Fibroblast of peridontal ligament (primary cell): ENCODE results near the gene SACM1L.
"Not testable (repeated sequence)": the region's sequence is repeated elsewhere in the genome, so short reads cannot be mapped to it uniquely, and the experiment has no call there.

Source experiments
- DNase-seq: peaks from one replicate; pipeline ENCODE4 v3.0.0-alpha.2; 2010; ENCODE audit errors: extremely low read depth

Gene SACM1L

GRCh38 chr3:45741742-45742460, 52.7 kb downstream of the SACM1L start:
- DNase-seq, result peak; percentile 5

GRCh38 chr3:45742461-45743089, 53.4 kb downstream of the SACM1L start:
- DNase-seq, result no peak

DNA sequence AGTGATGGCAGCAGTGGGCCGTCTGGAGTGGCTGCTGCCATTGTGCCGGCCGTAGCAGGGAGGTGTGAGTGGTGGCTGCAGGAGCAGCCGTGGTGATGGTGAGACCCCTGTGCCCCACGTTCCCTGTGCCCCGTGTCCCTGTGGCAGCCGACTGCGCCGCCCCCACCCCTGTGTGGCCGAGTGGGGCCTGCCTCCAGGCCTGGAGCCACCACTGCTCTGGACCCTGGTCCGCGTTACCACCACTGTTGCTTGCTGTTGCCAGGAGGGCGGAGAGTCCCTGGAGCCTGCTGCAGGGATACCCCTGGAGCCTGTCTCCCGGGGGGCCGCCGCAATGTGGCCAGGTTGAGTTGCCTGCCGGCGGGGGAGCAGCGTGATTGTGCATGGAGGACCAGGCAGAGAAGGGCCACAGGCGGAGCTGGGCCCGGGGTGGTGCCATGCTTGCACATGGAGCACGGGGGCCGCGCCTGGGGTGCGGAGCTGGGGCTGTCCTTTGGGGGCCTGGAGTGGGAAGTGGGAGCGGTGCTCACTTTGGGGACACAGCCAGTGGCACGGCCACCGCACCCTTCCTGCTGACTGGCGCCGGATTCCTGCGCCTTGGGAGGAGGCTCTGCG, 57.1 kb downstream of the SACM1L start:
- no peak for DNase-seq

DNA sequence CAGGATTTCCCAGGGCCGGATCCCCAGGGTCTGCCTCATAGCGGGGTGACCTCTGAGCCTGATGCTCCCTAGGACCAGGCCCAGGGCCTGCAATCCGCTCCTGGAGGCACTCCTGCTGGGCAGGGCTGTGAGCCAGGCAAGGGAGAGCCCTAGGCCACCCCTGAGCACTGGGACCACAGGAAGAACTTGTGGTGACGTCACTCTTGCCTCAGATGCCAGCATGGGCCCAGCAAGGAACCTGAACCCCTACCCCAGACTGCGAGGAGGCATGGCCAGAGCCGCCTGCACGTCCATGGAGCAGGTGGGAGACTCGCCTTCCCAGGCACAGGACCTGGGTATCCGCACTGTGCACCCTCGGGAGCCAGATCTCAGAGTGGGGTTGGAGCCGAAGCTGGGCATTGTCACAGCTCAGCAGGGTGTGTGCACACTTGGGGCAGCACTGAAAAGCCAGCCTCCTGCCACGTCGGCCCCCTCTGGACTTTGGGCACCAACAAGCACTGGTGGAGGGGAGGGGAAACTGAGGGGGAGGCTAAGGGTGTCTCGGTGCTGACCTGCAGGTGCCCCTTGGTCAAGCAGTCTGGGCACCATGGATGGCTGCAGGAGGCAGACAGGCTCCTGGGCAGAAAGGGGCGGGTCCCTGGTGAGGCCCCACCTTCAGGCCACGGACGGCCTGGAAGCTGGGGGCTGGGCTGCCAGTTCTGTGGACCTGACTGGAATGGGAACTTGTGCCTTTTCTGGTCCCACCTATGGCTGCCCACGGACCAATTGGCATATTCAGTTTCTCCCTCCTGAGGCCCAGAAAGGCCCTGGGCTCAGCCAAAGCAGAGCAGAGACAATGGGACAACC, 57.8 kb downstream of the SACM1L start:
- DNase-seq, result no peak

DNA sequence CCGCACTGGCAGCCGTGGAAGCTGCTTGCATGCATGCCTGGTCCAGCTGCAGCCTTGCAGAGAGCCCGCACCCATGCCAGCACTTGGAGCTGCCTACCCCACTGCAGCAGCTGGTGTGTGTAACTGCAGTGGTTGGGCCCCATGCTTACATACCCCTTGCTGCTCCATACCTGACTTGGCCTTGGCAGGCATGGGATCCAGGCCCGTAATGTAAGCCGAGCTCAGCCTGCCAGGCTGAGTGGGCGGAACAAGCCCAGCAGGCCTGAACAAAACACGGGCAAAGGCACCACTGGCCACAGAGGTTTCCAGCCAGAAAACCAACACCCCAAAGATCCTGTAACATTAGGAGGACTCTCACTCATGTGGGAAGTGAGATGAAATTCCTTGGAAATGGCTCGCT, 58.9 kb downstream of the SACM1L start:
- peak; percentile 31 for DNase-seq

- DNase-seq, result not testable (repeated sequence)
These were observed 59.9 kb downstream of the SACM1L start for GRCh38 chr3:45749036-45749600.

GRCh38 chr3:45749880-45750279, 60.7 kb downstream of the SACM1L start:
- DNase-seq, result no peak

- peak; percentile 4 for DNase-seq
These were observed 62.5 kb downstream of the SACM1L start for GRCh38 chr3:45751537-45752242.

DNA sequence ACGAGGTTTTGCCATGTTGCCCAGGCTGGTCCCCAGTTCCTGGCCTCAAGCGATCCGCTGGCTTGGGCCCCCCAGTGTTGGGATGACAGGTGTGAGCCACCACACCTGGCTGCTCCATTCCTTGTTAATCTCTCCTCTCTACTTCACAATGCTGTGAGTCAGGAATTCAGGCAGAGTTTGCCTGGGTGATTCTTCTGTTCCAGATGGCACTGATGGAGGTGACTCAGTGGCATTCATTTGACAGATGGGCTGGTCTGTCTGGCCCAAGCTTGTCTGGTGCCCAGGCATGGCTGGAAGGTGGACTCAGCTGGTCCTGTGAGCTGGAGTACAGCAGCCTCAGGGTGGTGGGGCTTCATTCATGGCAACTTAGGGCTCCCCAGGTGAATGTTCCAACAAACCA, 63.9 kb downstream of the SACM1L start:
- no peak for DNase-seq

GRCh38 chr3:45754461-45754860, 65.3 kb downstream of the SACM1L start:
- no peak for DNase-seq

GRCh38 chr3:45756055-45756454, 66.9 kb downstream of the SACM1L start:
- DNase-seq, result no peak

DNA sequence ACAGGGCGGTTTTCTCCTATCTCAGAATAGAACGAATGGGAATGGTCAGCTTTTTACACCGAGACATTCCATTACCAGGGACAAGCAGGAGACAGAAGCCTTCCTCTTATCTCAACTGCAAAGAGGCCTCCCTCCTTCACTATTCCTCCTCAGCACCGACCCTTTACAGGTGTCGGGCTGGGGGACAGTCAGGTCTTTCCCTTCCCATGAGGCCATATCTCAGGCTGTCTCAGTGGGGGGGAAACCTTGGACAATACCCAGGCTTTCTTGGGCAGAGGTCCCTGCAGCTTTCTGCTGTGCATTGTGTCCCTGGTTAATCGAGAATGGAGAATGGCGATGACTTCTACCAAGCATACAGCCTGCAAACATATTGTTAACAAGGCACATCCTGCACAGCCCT, 67.9 kb downstream of the SACM1L start:
- not testable (repeated sequence) for DNase-seq

GRCh38 chr3:45758871-45759270, 69.7 kb downstream of the SACM1L start:
- DNase-seq, result no peak

DNA sequence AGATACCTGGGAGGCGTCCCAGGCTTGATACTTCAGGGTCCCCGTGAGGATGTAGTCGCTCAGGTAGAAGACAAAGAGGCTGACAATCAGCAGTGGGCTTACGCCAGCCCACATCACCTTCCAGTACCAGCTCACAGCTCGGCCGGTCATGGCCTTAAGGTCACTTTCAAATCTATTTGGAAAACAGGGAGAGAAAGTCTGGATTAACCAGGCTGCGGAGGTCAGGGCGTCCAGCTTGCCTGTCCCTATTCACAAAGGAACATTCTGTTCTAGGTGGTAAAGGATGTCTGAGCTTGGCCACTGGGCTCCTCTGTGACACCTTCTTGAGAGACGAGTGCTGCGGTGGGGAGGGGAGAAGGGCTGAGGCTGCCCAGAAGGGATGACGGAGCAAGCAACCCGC, 70.7 kb downstream of the SACM1L start:
- no peak for DNase-seq

DNA sequence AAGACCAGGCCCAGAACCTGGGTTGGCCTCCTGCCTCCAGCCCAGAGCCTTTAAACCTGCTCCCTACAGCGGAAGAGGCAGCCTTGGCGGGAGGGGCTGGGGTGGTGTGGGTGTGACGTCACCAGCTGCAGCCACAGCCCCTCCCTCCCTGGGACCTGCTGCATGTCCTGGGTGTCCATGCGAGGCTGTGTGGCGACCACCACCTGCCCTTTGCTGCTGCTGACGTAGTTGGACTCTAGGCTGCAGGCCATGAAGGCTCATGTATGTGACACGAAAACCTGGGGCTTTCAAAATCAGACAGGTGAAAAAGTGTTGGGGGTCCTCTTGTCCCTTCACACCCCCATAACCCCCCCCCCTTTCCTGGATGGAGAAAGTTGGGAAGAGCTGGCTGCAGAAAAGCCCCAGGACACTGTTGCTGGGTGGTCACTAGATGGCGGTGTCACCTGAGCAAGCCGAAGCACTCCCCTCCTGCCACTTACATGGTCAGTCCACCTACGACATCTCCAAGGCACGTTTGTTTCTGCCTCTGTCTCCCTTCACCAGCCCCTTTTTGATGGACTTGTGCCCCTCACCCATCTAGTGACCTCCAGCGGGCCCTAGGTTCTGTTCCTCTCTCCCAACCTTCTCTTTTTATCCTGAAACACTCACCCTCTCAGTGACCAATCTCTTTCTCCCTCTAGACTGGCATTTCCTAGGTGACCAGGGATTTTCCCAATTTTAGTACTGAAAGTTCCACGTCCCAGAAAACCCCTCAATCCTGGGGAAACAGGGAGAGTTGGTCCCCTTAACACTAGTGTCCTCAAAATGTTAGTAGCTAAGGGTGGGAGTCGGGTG, 71.9 kb downstream of the SACM1L start:
- peak; percentile 68 for DNase-seq

GRCh38 chr3:45761831-45762230, 72.6 kb downstream of the SACM1L start:
- DNase-seq, result no peak

- DNase-seq, result no peak
These were observed 73.6 kb downstream of the SACM1L start for GRCh38 chr3:45762647-45763302.

GRCh38 chr3:45763303-45763675, 74.1 kb downstream of the SACM1L start:
- no peak for DNase-seq

DNA sequence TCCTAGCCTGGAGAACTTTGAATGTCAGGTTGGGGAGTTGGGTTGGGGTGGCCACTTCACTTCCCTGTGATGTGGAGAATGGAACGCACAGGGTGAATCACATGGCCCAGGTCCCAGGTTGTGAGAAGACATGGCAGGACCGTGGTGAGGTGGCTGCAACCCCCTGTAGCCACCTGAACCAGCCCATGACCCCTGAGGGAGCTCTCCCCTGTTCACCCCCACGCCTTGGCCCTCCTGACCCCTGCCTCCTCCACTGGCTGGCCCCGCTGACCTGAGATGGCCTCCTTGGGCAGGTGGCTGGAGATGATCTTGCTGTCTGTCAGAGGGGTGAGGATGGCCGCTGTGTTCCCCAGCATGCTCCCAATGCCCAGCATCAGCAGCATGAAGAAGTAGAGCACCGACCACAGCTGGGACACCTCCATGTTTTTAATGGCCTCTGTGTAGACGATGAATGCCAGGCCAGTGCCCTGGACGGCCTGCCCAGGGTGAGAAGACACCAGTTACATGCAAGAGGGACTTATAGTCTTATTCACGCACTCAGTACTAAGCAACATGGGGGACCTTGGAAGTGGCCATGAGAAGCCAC, 76.2 kb downstream of the SACM1L start:
- no peak for DNase-seq

GRCh38 chr3:45765958-45766357, 76.8 kb downstream of the SACM1L start:
- DNase-seq, result no peak
